Ramos (cell line): Measurements from ENCODE around the gene SLC35B2.

ENCODE experiments used
- in situ Hi-C: fragments of 300-500 bp; cut with MboI; formaldehyde crosslinking; loops from one replicate; pipeline ENCODE4 v1.14.3; 2022; ENCODE audit warnings: low sequenced_read_pairs; ENCODE audit not compliant: unreplicated experiment

SLC35B2 gene

GRCh38 chr6:44225579-44226325 is 31.6 kb downstream of the SLC35B2 start:
- in situ Hi-C loops: no loop called here

- in situ Hi-C loops: no loop called here
Measured at GRCh38 chr6:44224965-44225305, 32.4 kb downstream of the SLC35B2 start.

GRCh38 chr6:44224029-44224964 is 33.0 kb downstream of the SLC35B2 start:
- in situ Hi-C loops: no loop called here

GRCh38 chr6:44223319-44224028 is 33.9 kb downstream of the SLC35B2 start, which contains the start of gene SLC29A1:
SLC29A1 (plus strand) TSS chr6:44223595; CDS start chr6:44227314, 3,719 bp downstream.
- in situ Hi-C loops: no loop called here

DNA sequence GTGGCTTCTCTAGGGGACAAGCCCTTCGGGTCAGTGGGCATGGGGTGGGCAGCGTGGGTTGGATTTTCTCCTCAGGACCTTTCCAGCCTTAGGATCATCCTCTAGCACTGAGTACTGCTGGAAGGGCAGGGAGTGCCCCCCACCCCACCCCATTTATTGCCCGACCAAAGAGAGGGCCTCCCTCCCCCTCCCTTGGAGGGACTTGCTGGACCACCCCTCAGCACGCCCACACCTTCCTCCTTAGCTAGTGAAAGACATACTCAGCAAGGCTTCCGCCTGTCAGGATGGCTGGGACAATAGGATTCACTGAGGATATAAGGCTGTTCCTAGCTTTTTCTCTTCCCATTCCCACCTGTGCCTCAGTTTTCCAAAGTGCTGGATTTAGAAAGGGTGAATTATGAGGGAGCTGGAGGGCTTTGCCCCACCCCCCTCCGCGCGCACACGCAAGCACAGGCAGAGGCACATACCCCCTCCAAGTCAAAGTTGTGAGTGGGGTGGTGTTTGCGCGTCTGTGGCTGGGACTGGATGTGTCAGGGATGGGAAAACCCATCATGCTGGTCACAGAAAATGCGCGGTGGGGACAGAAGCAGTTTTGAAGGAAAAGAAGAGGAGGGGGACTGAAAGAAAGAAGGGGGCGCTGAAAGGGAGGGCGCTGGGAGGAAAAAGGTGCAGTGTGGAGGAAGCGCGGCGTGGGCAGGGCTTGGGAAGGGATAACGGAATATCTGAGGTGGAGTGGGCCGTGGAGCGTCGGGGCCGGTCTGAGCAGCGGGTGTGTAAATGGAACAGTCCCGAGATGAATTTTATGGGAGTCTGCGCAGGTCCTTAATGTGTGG is 34.6 kb downstream of the SLC35B2 start:
- in situ Hi-C loops: no loop called here

DNA sequence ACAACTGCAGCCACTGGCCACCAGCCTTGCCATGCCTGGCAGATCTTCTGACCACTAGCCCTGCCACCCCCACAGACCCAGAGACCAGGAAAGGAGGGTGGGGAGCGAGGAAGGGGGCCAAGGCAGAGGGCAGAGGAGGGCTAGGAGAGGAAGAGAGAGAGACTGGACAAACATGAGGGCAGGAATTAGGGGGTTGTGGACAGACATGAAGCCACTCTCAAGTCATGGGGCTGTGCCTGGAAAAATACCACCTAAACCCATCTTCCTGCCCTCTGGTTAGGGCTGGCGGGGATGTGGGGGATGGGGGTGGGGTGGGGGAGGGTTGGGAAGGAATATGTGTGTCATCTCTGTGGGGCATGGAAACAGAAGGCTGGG is 35.4 kb downstream of the SLC35B2 start:
- in situ Hi-C loops: no loop called here

DNA sequence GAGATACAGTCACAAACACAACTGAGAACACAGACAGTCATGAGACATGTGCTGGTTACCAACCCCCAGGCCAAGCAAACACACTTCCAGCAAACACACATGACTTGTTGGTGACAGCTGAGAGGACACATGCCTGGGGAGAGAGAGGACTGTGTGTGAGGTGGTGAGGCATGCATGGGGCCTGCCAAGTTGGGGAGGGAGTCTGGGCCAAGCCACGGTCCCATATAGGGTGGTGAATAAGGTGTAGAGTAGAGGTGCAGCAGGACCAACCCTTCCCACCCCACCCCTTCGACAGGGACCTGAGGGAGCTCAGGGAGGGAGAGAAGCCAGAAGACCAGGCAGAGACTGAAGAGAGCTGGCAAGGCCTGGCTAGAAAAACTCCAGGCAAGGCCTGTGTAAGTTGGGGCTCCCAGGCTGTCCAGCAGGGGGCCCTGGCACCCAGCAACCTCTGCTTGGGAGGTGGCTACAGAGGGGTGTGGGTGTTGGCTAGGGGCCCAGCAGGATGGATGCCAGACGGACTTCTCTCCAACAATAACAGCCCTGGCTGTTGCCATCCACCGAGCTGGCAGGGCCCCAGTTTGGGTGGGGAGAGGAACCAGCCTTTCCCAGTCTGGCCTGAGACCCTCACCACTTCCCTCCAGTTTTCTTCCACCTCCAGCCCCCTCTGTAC is 35.9 kb downstream of the SLC35B2 start:
- in situ Hi-C loops: no loop called here

DNA sequence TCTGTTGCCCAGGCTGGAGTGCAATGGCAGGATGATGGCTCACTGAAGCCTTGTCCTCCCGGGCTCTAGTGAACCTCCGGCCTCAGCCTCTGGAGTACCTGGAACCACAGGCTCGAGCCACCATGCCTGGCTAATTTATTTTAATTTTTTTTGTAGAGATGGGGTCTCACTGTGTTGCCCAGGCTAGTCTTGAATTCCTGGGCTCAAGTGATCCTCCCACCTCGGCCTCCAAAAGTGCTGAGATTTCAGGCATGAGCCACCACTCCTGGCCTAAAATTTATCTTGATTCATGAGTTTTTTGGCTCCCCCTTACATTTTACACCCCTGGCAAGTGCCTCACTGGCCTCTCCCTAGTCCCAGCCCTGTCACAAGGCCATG is 36.4 kb downstream of the SLC35B2 start:
- in situ Hi-C loops: no loop called here

GRCh38 chr6:44219815-44220784 is 37.2 kb downstream of the SLC35B2 start:
- in situ Hi-C loops: no loop called here

GRCh38 chr6:44219053-44219814 is 38.1 kb downstream of the SLC35B2 start:
- in situ Hi-C loops: no loop called here

DNA sequence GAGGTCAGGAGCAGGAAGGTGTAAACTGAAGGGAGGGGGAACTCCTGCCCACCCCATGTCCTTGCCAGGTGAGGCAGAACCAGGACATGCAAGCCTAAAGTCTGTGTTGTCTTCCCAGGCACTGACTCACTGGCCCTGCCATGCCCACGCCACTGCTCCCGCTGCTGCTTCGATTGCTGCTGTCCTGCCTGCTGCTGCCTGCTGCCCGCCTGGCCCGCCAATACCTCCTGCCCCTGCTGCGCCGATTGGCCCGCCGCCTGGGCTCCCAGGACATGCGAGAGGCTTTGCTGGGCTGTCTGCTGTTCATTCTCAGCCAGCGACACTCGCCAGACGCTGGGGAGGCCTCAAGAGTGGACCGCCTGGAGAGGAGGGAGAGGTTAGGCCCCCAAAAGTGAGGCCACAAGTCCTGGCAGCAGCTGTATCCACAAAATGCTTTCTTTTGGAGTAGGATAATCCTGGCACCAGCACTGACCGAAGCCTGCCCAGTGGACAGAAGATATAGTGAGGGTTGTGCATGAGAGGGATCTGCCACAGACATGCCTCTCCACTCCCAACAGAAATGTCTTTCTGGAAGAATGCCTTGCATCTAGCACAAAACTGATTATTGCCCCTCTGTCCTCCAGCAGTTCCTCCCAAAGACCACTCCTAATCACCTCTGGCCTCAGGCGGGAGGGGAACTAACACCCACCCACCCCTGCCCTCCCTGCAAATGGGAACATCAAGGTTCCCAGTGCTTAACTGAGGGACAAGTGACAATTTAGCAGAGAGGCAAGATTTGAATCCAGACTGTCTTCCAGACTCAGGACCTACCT is 39.8 kb downstream of the SLC35B2 start:
- in situ Hi-C loops: no loop called here

GRCh38 chr6:44216677-44217331 is 40.5 kb downstream of the SLC35B2 start, which contains the start of gene MYMX:
MYMX (plus strand) TSS chr6:44216926; CDS start chr6:44217472, 546 bp downstream.
- in situ Hi-C loops: no loop called here

DNA sequence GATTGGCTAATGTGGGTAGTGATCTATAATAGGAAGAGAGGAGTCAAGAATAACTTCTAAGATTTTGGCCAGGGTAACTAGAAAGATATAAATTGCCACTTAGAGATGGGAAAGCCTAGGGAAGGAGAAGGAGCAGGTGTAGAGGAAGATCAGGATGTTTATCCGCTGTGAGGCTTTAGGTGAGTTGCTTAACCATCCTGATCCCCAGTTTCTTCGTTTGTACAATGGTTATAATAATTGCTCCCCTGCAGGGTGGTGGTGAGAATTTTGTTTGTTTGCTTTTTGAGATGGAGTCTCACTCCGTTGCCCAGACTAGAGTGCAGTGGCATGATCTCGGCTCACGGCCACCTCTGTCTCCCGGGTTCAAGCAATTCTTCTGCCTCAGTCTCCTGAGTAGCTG is 43.0 kb downstream of the SLC35B2 start:
- in situ Hi-C loops: no loop called here

DNA sequence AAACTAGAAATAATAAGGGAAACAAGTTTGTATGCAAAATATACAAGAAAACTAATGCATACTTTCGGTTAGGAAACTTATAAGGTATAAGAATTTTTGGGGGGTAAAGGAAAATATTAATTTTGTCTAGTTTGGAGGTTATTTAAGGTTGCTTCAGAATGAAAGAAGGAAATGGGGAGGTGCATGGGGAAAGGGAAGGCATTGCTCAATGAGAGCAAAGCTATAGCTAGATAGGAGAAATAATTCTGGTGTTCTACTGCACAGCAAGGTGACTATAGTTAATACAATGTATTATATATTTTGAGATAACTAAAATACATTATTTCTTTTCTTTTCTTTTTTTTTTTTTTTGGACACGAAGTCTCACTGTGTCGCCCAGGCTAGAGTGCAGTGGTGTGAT is 46.0 kb downstream of the SLC35B2 start:
- in situ Hi-C loops: no loop called here

- in situ Hi-C loops: no loop called here
Measured at GRCh38 chr6:44207966-44208365, 49.4 kb downstream of the SLC35B2 start.
